ENCODE data around the gene SORCS2. TPM values are rescaled to one million over a fixed set of nuclear protein-coding genes. Genes with fewer than 3 reads are reported as not detected.

Gene SORCS2
- polyA plus RNA-seq, 1 donor (not counting 4 experiments of a cell fraction or from before 2014, with no cell fraction given) = 0.09 TPM

- Histone ChIP-seq H3K36me3 (ENCODE audit: control insufficient read depth in 2 of 2, extremely low read depth in 1 of 2, insufficient read depth in 2 of 2, low read length in 2 of 2) (no peaks in the 10 kb centered on the region), H3K9me1 (ENCODE audit: control insufficient read depth, extremely low read depth, insufficient read depth, low read length) (no peaks in the 10 kb centered on the region), H3K4me3 (ENCODE audit: control insufficient read depth in 2 of 3, extremely low read depth in 1 of 3, insufficient read depth in 2 of 3, low read depth in 1 of 3, low read length in 3 of 3) (no peak overlapping the region), H3K4me1 (ENCODE audit: control insufficient read depth, extremely low read depth, insufficient read depth, low read length) (no peaks in the 10 kb centered on the region), H3K9me3 (ENCODE audit: control insufficient read depth, low read depth, low read length) (peaks cover 2% of the 10 kb centered on the region), H3K27ac (ENCODE audit: control insufficient read depth, insufficient read depth, low read length) (no peak overlapping the region), H4K20me1 (ENCODE audit: control insufficient read depth, extremely low read depth, insufficient read depth, low read length) (no peaks in the 10 kb centered on the region), H3K79me2 (ENCODE audit: control insufficient read depth, insufficient read depth, low read length) (no peaks in the 10 kb centered on the region), H3K9ac (ENCODE audit: control insufficient read depth, extremely low read depth, insufficient read depth, low read length) (no peak overlapping the region), H3K27me3 (ENCODE audit: control insufficient read depth, extremely low read depth, insufficient read depth, low read length) (peaks cover 15% of the 10 kb centered on the region), H3K4me2 (ENCODE audit: control insufficient read depth, extremely low read depth, insufficient read depth, low read depth, low read length) (no peak overlapping the region), H2AFZ (ENCODE audit: control insufficient read depth, low read length) (no peak overlapping the region)
- TF ChIP-seq CTCF (optimal IDR thresholded peaks at IDR 0.05 in 1 of 3, IDR thresholded peaks at IDR 0.05 in 1 of 3, conservative IDR thresholded peaks at IDR 0.05 in 1 of 3; ENCODE audit: extremely low read depth in 1 of 3, insufficient read depth in 2 of 3, low read length in 3 of 3) = no peak
- TF ChIP-seq EZH2 (IDR thresholded peaks at IDR 0.05; ENCODE audit: low read length) = no peak
- FAIRE-seq (no peak), DNase-seq (ENCODE audit: low read depth, low spot score) (no peak)
- dilution Hi-C loops (cut with MboI; ENCODE audit: extremely low pct_ligation_motif_present, low sequenced_read_pairs) = no loop called here
Measured at GRCh38 chr4:7638984-7639789, 446.8 kb downstream of the SORCS2 start.

- TF ChIP-seq EZH2 (IDR thresholded peaks at IDR 0.05; ENCODE audit: low read length) = no peak
- TF ChIP-seq CTCF (optimal IDR thresholded peaks at IDR 0.05 in 1 of 3, IDR thresholded peaks at IDR 0.05 in 1 of 3, conservative IDR thresholded peaks at IDR 0.05 in 1 of 3; ENCODE audit: extremely low read depth in 1 of 3, insufficient read depth in 2 of 3, low read length in 3 of 3) = no peak
- Histone ChIP-seq H4K20me1 (ENCODE audit: control insufficient read depth, extremely low read depth, insufficient read depth, low read length) (no peaks in the 10 kb centered on the region), H3K9ac (ENCODE audit: control insufficient read depth, extremely low read depth, insufficient read depth, low read length) (no peak overlapping the region), H3K4me3 (ENCODE audit: control insufficient read depth in 2 of 3, extremely low read depth in 1 of 3, insufficient read depth in 2 of 3, low read depth in 1 of 3, low read length in 3 of 3) (no peak overlapping the region), H3K9me3 (ENCODE audit: control insufficient read depth, low read depth, low read length) (peaks cover 2% of the 10 kb centered on the region), H3K4me1 (ENCODE audit: control insufficient read depth, extremely low read depth, insufficient read depth, low read length) (no peaks in the 10 kb centered on the region), H3K9me1 (ENCODE audit: control insufficient read depth, extremely low read depth, insufficient read depth, low read length) (no peaks in the 10 kb centered on the region), H3K79me2 (ENCODE audit: control insufficient read depth, insufficient read depth, low read length) (no peaks in the 10 kb centered on the region), H3K36me3 (ENCODE audit: control insufficient read depth in 2 of 2, extremely low read depth in 1 of 2, insufficient read depth in 2 of 2, low read length in 2 of 2) (no peaks in the 10 kb centered on the region), H3K4me2 (ENCODE audit: control insufficient read depth, extremely low read depth, insufficient read depth, low read depth, low read length) (no peak overlapping the region), H2AFZ (ENCODE audit: control insufficient read depth, low read length) (no peak overlapping the region), H3K27ac (ENCODE audit: control insufficient read depth, insufficient read depth, low read length) (no peak overlapping the region), H3K27me3 (ENCODE audit: control insufficient read depth, extremely low read depth, insufficient read depth, low read length) (peaks cover 9% of the 10 kb centered on the region)
- FAIRE-seq (peak; percentile 56), DNase-seq (ENCODE audit: low read depth, low spot score) (no peak)
- dilution Hi-C loops (cut with MboI; ENCODE audit: extremely low pct_ligation_motif_present, low sequenced_read_pairs) = no loop called here
Measured at GRCh38 chr4:7640136-7640535, 447.8 kb downstream of the SORCS2 start.

All from keratinocyte (primary cell).